Testis (tissue), 2 donors: Measurements from ENCODE around the gene BIK.

Source experiments
- CTCF ChIP-seq, 3 experiments: fragments of 450-650 bp in 2 of 3; fragments of 200-600 bp in 1 of 3; sonication (generic) in 1 of 3; IDR thresholded peaks; one replicate each; pipeline ENCODE4 v1.5.1; 2016 to 2019; ENCODE audit warnings: antibody characterized with exemption in 3 of 3, mild to moderate bottlenecking in 2 of 3, moderate library complexity in 1 of 3
- POLR2A ChIP-seq: fragments of 450-650 bp; IDR thresholded peaks from one replicate; pipeline ENCODE4 v1.6.1; 2017; ENCODE audit warnings: antibody characterized with exemption, mild to moderate bottlenecking, moderate library complexity

- TF ChIP-seq CTCF (IDR thresholded peaks at IDR 0.05): no peak
- TF ChIP-seq POLR2A: no peak
Observed at GRCh38 chr22:43142880-43143562, 32.5 kb downstream of the BIK start, which contains the start of gene MCAT.
